Parietal lobe (tissue), 1 donor: Measurements from ENCODE around the gene SVBP. TPM values are rescaled to one million over a fixed set of nuclear protein-coding genes. Genes with fewer than 3 reads are reported as not detected.

Source experiments
- total RNA-seq: library from RNA; depleted of rRNA; stranded (reverse); fragments of >200 nt; gene quantifications from one replicate; pipeline ENCODE4 v1.2.3, GENCODE V29; 2014

The SVBP gene
- 48.5 TPM for total RNA-seq

DNA sequence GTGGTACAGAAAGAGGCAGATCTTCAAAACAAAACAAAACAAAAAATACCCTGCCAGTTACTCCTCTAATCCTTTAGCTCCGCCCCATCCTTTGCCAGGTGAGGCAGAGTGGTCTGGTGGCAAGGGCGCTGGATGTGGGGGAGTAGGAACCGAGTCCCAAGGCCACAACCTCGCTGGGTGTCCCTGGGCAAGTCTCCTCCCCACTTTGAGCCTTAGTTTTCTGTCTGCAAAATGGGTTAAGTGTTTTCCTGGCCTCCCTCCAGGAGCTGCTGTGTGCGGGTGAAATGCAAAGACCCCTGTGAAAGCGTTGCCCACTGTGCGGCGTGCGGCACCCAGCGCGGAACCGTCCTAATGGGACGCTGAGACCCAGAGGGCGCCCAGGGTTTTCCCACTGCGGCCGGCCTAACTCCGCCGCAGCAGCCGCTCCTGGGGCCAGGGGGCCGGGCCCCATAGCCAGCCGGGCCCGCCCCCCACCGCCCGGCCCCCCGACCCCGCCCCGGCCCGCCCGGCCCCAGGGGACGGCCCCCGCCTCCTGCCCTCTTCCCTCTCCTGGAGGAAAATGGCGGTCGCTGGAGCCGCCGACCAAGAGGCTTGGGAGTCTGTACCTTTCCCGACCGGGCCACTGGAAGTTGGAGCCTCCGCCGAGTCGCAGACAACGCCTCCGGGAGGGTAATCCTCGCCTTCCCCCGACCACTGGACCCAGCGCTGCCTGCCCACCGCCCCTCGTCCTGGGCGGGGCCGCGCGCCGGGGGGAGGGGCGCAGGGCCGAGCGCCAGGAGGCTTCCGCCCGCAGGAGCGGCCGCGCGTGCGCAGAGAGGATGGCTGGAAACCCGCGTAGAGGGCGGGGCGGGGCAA, at the start of gene SVBP, which contains the start of gene ERMAP:
Gene SVBP (minus strand): TSS at position 813 of the 855 bp plus-strand sequence. CDS start 853 bp downstream, outside the sequence.
Gene ERMAP (plus strand): TSS at position 538 of the 855 bp plus-strand sequence. CDS start 13,327 bp downstream, outside the sequence.

DNA sequence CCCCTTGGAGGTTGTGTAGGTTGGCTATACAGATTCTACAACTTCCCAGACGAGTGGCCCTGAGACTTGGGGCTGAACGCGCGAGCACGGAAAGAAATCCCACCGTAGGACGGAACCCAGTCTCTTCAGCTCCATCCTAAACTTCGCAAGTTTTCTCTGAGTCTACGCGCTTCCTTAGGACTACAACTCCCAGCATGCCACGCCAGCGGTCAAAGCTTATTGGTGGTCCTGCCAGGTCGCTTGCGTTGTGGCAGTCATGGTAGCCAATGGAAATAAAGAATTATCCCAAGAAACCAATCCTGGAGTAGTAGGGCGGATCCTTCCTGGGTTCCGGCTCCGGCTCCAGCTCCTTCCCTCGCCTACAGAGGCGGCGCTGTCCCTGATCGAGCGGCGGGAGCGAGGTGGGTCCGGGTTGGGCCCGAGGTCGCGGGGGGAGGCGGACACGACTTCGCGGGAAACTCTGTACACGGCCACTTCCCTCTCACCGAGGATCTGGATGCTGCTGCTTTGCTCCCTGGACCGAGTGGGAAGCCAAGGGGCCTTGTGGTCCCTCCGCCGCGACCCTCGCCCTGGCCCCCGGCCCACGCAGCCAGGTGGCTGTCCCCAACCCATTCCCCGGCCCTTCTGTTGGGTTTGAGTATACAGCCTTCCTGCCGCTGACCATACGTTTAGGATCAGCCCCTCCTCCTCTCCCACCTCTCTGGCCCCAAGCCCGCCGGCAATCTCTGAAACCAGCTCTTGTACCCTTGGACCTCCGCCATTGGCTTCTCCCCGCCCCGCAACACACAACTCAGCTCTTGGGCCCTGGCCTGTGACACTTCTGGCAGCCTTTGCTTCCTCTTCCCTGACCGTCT, 29.3 kb upstream of the SVBP start, which contains the start of gene ZNF691:
Gene ZNF691 (plus strand): TSS at position 357 of the 854 bp plus-strand sequence. CDS start 3,046 bp downstream, outside the sequence.

GRCh38 chr1:42784946-42785693, 32.1 kb downstream of the SVBP start, which contains the start of gene TMEM269:
Gene TMEM269, plus strand, starts transcription at chr1:42784991. Its CDS starts 4,903 bp downstream, at chr1:42789894.

DNA sequence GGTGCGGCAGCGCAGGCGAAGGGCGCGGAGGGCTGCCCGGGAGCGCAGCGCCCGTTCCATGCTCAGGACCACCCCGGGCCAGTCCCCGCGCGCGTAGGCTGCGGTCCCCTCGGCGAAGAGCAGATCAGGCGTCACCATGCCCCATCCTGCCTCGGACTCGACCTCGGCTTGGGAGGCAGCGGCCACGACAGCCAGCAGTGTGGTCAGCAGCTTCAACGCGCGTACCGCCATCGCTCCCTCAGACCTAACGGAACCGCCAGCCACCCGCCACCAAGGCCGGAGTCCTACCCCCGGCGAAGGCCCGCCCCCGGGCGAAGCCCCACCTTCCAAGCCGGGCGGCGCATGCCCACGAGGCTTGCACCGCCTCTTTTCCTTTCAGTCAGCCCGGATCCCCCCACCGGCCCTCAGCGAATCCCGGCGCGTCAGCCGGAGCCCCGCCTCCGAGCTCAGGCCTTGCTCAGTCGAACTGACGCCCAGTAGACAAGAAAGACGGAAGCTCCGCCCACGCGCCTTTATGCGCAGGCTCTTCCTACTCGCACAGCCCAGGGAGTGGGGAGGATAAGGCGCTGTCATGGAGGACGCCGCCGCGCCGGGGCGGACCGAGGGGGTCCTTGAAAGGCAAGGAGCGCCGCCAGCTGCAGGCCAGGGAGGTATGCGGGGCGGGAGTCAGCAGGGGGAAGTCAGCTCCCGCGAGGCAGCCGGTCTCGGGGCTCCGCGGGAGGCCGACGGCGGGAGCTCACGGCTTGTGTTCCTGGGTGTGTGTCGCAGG, 50.3 kb downstream of the SVBP start, which contains the start of the genes C1orf50 and P3H1:
Gene C1orf50 (plus strand): TSS at position 509 of the 769 bp plus-strand sequence. CDS start 63 bp downstream, at position 572.
Gene P3H1 (minus strand): TSS at position 288 of the 769 bp plus-strand sequence. CDS start 57 bp downstream, at position 231.

Other genes starting within 250 kb of the SVBP start
- gene PPIH, start 159.0 kb downstream of the SVBP start, total RNA-seq = 20.0 TPM
- gene YBX1, start 135.0 kb downstream of the SVBP start, total RNA-seq = 1,112 TPM
- not detected for gene CLDN19, start 77.2 kb downstream of the SVBP start, total RNA-seq
- 21.9 TPM for gene P3H1, start 50.4 kb downstream of the SVBP start, total RNA-seq
- 17.2 TPM for gene C1orf50, start 50.1 kb downstream of the SVBP start, total RNA-seq
- 0.94 TPM for gene TMEM269, start 32.4 kb downstream of the SVBP start, total RNA-seq
- gene ERMAP, start 275 bp downstream of the SVBP start, total RNA-seq = 3.1 TPM
- 10.6 TPM for gene ZNF691, start 29.2 kb upstream of the SVBP start, total RNA-seq
- gene SLC2A1, start 141.5 kb upstream of the SVBP start, total RNA-seq = 34.4 TPM